Thymus (tissue), 11 donors: ENCODE data around the gene GATAD2B. TPM values are rescaled to one million over a fixed set of nuclear protein-coding genes. Genes with fewer than 3 reads are reported as not detected.

ENCODE experiments used
- DNase-seq, 9 donors: peaks; one replicate each; pipeline ENCODE4 v3.0.0-alpha.2; 2013; ENCODE audit warnings: low spot score in 9 of 9, low read depth in 6 of 9, missing footprints in 1 of 9
- H3K27ac ChIP-seq, 2 donors: one replicate each; pipeline ENCODE4 v1.5.1; 2013; ENCODE audit warnings: control low read depth in 1 of 2, low read depth in 1 of 2, low read length in 1 of 2, mild to moderate bottlenecking in 1 of 2, moderate library complexity in 1 of 2
- H3K27me3 ChIP-seq, 2 donors: one replicate each; pipeline ENCODE4 v1.5.1; 2013; ENCODE audit warnings: low read length in 1 of 2; ENCODE audit not compliant: control insufficient read depth in 2 of 2, insufficient read depth in 1 of 2
- H3K36me3 ChIP-seq, 2 donors: one replicate each; pipeline ENCODE4 v1.5.1; 2013; ENCODE audit warnings: low read length in 1 of 2, mild to moderate bottlenecking in 1 of 2, moderate library complexity in 1 of 2; ENCODE audit not compliant: control insufficient read depth in 2 of 2, insufficient read depth in 2 of 2
- H3K4me1 ChIP-seq, 2 donors: one replicate each; pipeline ENCODE4 v1.5.1; 2013; ENCODE audit warnings: low read length in 2 of 2; ENCODE audit not compliant: control insufficient read depth in 2 of 2, insufficient read depth in 2 of 2
- H3K4me3 ChIP-seq, 2 donors: one replicate each; pipeline ENCODE4 v1.5.1; 2013; ENCODE audit warnings: low read length in 2 of 2, control low read depth in 1 of 2, mild to moderate bottlenecking in 1 of 2
- H3K9me3 ChIP-seq, 2 donors: one replicate each; pipeline ENCODE4 v1.5.1; 2013; ENCODE audit warnings: low read length in 1 of 2, mild to moderate bottlenecking in 1 of 2; ENCODE audit not compliant: control insufficient read depth in 2 of 2, insufficient read depth in 1 of 2
- WGBS: extraction: QIAGEN DNeasy Blood & Tissue Kit; methylation state at CpG from one replicate; pipeline ENCODE4 v1.1.7; 2013; 5-methylcytosine and 5-hydroxymethylcytosine counted together
- polyA plus RNA-seq: library from polyadenylated mRNA; stranded (reverse); fragments of 200-250 nt; gene quantifications from one replicate; pipeline ENCODE4 v1.2.3, GENCODE V29; 2013
- total RNA-seq: library from RNA; stranded (reverse); fragments of 120-200 nt; gene quantifications from one replicate; pipeline ENCODE4 v1.2.4, GENCODE V29; 2013
- donor health status: healthy.

The GATAD2B gene
- total and polyA plus RNA-seq, 2 donors: 6.6 to 11.9 TPM

GRCh38 chr1:153827168-153827964, 95.4 kb downstream of the GATAD2B start:
- Histone ChIP-seq H3K27ac (no peak overlapping the region), H3K27me3 (no peaks in the 10 kb centered on the region), H3K4me1 (no peaks in the 10 kb centered on the region), H3K36me3 (peaks cover 20 to 43% of the 10 kb centered on the region in 2 donors), H3K4me3 (no peak overlapping the region), H3K9me3 (no peaks in the 10 kb centered on the region)
- 98% methylated on average over 6 of the region's 6 CpGs for WGBS
- no peak for DNase-seq

- no peak for DNase-seq
- Histone ChIP-seq H3K27me3 (no peaks in the 10 kb centered on the region), H3K27ac (no peak overlapping the region), H3K36me3 (peaks cover 25 to 56% of the 10 kb centered on the region in 2 donors), H3K4me1 (no peaks in the 10 kb centered on the region), H3K9me3 (no peaks in the 10 kb centered on the region), H3K4me3 (no peak overlapping the region)
- 100% methylated on average over 2 of the region's 2 CpGs for WGBS
Measured at GRCh38 chr1:153818876-153819275, 103.9 kb downstream of the GATAD2B start.

GRCh38 chr1:153816283-153816889, 106.4 kb downstream of the GATAD2B start:
- no peak for DNase-seq
- Histone ChIP-seq H3K27ac (no peak overlapping the region), H3K27me3 (no peaks in the 10 kb centered on the region), H3K4me1 (no peaks in the 10 kb centered on the region), H3K9me3 (no peaks in the 10 kb centered on the region), H3K36me3 (peaks cover 48 to 78% of the 10 kb centered on the region in 2 donors), H3K4me3 (no peak overlapping the region)
- WGBS: 98% methylated on average over 13 of the region's 13 CpGs

- Histone ChIP-seq H3K9me3 (no peaks in the 10 kb centered on the region), H3K27me3 (no peaks in the 10 kb centered on the region), H3K36me3 (peaks cover 57% of the 10 kb centered on the region in 2 donors), H3K4me1 (peaks cover 0 to 5% of the 10 kb centered on the region in 2 donors), H3K27ac (peak overlapping the region; percentile 7 to 75), H3K4me3 (no peak overlapping the region)
- 91% methylated on average over 11 of the region's 11 CpGs for whole genome bisulfite sequencing
- no peak for DNase-seq
Measured at GRCh38 chr1:153805886-153806719, 116.7 kb downstream of the GATAD2B start.

- no peaks in the 10 kb centered on the region for H3K27me3 ChIP-seq
- H3K4me3 ChIP-seq: no peak overlapping the region
- H3K36me3 ChIP-seq: peaks cover 48% of the 10 kb centered on the region in 2 donors
- H3K4me1 ChIP-seq: peaks cover 0 to 5% of the 10 kb centered on the region in 2 donors
- H3K9me3 ChIP-seq: no peaks in the 10 kb centered on the region
- H3K27ac ChIP-seq: peak overlapping the region; percentile 7 to 25
- 46% methylated on average over 5 of the region's 5 CpGs for WGBS
- peak in 1 of 9 donors; percentile 41 for DNase-seq
Measured at GRCh38 chr1:153805042-153805745, 117.6 kb downstream of the GATAD2B start.

- H3K4me1 ChIP-seq: peaks cover 0 to 5% of the 10 kb centered on the region in 2 donors
- peaks cover 37 to 41% of the 10 kb centered on the region in 2 donors for H3K36me3 ChIP-seq
- no peak overlapping the region for H3K4me3 ChIP-seq
- no peak overlapping the region for H3K27ac ChIP-seq
- WGBS: 97% methylated on average over 2 of the region's 2 CpGs
- no peak for DNase-seq
- no peaks in the 10 kb centered on the region for H3K27me3 ChIP-seq
- H3K9me3 ChIP-seq: no peaks in the 10 kb centered on the region
Measured at GRCh38 chr1:153804112-153804511, 118.7 kb downstream of the GATAD2B start.

- DNase-seq: no peak
- Histone ChIP-seq H3K27me3 (no peaks in the 10 kb centered on the region), H3K4me1 (peaks cover 0 to 5% of the 10 kb centered on the region in 2 donors), H3K4me3 (no peak overlapping the region), H3K27ac (no peak overlapping the region), H3K36me3 (peaks cover 32 to 35% of the 10 kb centered on the region in 2 donors), H3K9me3 (no peaks in the 10 kb centered on the region)
- 88% methylated on average over 3 of the region's 3 CpGs for WGBS
Measured at GRCh38 chr1:153803470-153804056, 119.2 kb downstream of the GATAD2B start.
